ENCODE results near the gene PLIN3. TPM values are rescaled to one million over a fixed set of nuclear protein-coding genes. Genes with fewer than 3 reads are reported as not detected.

PLIN3 gene
- total and polyA plus RNA-seq, 9 of the 15 experiments (the other 6 are each of a cell fraction or from before 2014, with no cell fraction given) = 7.5 to 75.6 (median 43.1) TPM

DNA sequence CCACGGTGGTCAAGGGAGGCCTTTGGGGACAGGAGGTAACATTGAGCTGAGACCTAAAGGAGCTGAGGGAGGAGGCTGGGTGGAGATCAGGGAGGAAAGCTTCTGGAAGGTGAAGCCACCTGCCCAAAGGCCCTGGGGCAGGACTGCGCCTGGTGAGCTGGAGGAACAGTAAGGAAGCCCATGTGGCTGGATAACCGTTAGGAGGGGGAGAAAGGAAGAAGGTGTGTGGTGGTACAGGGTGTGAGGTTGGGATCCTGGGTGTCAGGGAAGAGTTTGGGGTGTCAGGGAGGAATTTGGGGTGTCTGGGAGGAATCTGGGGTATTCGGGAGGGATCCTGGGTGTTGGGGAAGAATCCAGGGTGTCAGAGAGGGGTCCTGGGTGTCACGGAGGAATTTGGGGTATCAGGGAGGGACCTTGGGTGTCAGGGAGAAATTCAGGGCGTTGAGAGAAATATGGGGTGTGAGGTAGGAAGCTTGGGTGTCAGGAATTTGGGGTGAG lies 36.6 kb downstream of the PLIN3 start (continued):
- no peak for TF ChIP-seq SIN3B (IDR thresholded peaks at IDR 0.05; ENCODE audit: low read depth)
- TF ChIP-seq GATAD2B (IDR thresholded peaks at IDR 0.05; ENCODE audit: borderline replicate concordance) = no peak
- no peak for TF ChIP-seq HDAC3 (IDR thresholded peaks at IDR 0.05; ENCODE audit: borderline replicate concordance, partially characterized antibody)
- TF ChIP-seq OTX1 (CRISPR knock-in tag; IDR thresholded peaks at IDR 0.05) = no peak
- TF ChIP-seq ZBTB9 (CRISPR knock-in tag; IDR thresholded peaks at IDR 0.05) = no peak
- TF ChIP-seq ZNF140 (CRISPR knock-in tag; IDR thresholded peaks at IDR 0.05) = no peak
- no peak for TF ChIP-seq ZNF274 (IDR thresholded peaks at IDR 0.05; ENCODE audit: borderline replicate concordance, low read depth, low read length)
- TF ChIP-seq POLR2AphosphoS2 (IDR thresholded peaks at IDR 0.05; ENCODE audit: low read length) = no peak
- TF ChIP-seq NONO (IDR thresholded peaks at IDR 0.05; ENCODE audit: low read depth in 2 of 2, low read length in 1 of 2) = no peak
- TF ChIP-seq, protein P1, sequence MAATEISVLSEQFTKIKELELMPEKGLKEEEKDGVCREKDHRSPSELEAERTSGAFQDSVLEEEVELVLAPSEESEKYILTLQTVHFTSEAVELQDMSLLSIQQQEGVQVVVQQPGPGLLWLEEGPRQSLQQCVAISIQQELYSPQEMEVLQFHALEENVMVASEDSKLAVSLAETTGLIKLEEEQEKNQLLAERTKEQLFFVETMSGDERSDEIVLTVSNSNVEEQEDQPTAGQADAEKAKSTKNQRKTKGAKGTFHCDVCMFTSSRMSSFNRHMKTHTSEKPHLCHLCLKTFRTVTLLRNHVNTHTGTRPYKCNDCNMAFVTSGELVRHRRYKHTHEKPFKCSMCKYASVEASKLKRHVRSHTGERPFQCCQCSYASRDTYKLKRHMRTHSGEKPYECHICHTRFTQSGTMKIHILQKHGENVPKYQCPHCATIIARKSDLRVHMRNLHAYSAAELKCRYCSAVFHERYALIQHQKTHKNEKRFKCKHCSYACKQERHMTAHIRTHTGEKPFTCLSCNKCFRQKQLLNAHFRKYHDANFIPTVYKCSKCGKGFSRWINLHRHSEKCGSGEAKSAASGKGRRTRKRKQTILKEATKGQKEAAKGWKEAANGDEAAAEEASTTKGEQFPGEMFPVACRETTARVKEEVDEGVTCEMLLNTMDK (IDR thresholded peaks at IDR 0.05; ENCODE audit: borderline replicate concordance, insufficient read depth, low read depth, low read length, poor library complexity, severe bottlenecking) = no peak
- no peak for TF ChIP-seq HCFC1 (IDR thresholded peaks at IDR 0.05; ENCODE audit: low read depth, low read length)
- no peak for TF ChIP-seq NFE2 (IDR thresholded peaks at IDR 0.05; ENCODE audit: low read depth)
- TF ChIP-seq SPI1 (IDR thresholded peaks at IDR 0.05; ENCODE audit: borderline replicate concordance, low read depth, low read length) = no peak
- peak in 1 of 2 experiments; percentile 61; a peak in 2 of 4 replicates for TF ChIP-seq HDAC1 (IDR thresholded peaks at IDR 0.05)
- TF ChIP-seq MTA2 (IDR thresholded peaks at IDR 0.05; ENCODE audit: low read depth) = no peak
- no peak for TF ChIP-seq GATA2 (CRISPR knock-in tag; IDR thresholded peaks at IDR 0.05)
- 0 out of 4 replicates have a peak, but pooled peaks of 1 of the 2 experiments have one; percentile 43 for TF ChIP-seq ARNT (IDR thresholded peaks at IDR 0.05)
- no peak for TF ChIP-seq SMAD3 (CRISPR knock-in tag; conservative IDR thresholded peaks at IDR 0.05)
- TF ChIP-seq HDGF (IDR thresholded peaks at IDR 0.05) = 0 out of 2 replicates have a peak, but pooled peaks have one; percentile 73

All from K562 (cell line).